WTC11 (cell line): Measurements from ENCODE around the gene COL26A1. TPM values are rescaled to one million over a fixed set of nuclear protein-coding genes. Genes with fewer than 3 reads are reported as not detected.

ENCODE experiments used
- ATAC-seq: fragments of 200-7000 bp; cut with Tn5 transposase; 2 replicates; pipeline ENCODE4 v1.10.0; 2021; ENCODE audit warnings: mild to moderate bottlenecking, moderate library complexity
- CTCF ChIA-PET: fragments of 300-600 bp; sonication (Branson Sonifier 250); formaldehyde crosslinking; loops from one replicate; lab custom pipeline; 2021; ENCODE audit warnings: antibody characterized with exemption; lab: Charles Lee
- POLR2A ChIA-PET: fragments of 350-600 bp; sonication (Branson Sonifier 250); formaldehyde crosslinking; loops from one replicate; lab custom pipeline; 2021; ENCODE audit warnings: antibody characterized with exemption; lab: Charles Lee
- DNase-seq: peaks from one replicate; pipeline ENCODE4 v3.0.0; 2021; ENCODE audit warnings: low spot score
- H3K27ac Mint-ChIP-seq: 2 replicates; pipeline ENCODE4 v1.8.0; 2021; ENCODE audit warnings: mixed read lengths
- H3K27me3 Mint-ChIP-seq: 2 replicates; pipeline ENCODE4 v1.8.0; 2021; ENCODE audit warnings: low read depth, mild to moderate bottlenecking, moderate library complexity, mixed read lengths
- H3K36me3 Mint-ChIP-seq: 2 replicates; pipeline ENCODE4 v1.8.0; 2021; ENCODE audit warnings: mixed read lengths
- H3K4me1 Mint-ChIP-seq: 2 replicates; pipeline ENCODE4 v1.8.0; 2022; ENCODE audit warnings: mixed read lengths
- H3K4me3 Mint-ChIP-seq: 2 replicates; pipeline ENCODE4 v1.8.0; 2021; ENCODE audit warnings: mild to moderate bottlenecking, moderate library complexity, mixed read lengths
- H3K9me3 Mint-ChIP-seq: 2 replicates; pipeline ENCODE4 v1.8.0; 2021; ENCODE audit warnings: mixed read lengths
- CREM ChIP-seq: sonication (generic); formaldehyde crosslinking; IDR thresholded peaks from 2 replicates; pipeline ENCODE4 v1.8.1; 2022; ENCODE audit warnings: mild to moderate bottlenecking, missing genetic modification reagents, moderate library complexity
- E2F1 ChIP-seq: sonication (generic); formaldehyde crosslinking; IDR thresholded peaks from 2 replicates; pipeline ENCODE4 v1.8.0; 2022; ENCODE audit warnings: mild to moderate bottlenecking, missing genetic modification reagents
- ERG ChIP-seq: fragments of 250-450 bp; sonication (Bioruptor Pico); IDR thresholded peaks from 2 replicates; pipeline ENCODE4 v1.8.0; 2021; ENCODE audit warnings: mild to moderate bottlenecking
- FOXP4 ChIP-seq: sonication (generic); formaldehyde crosslinking; IDR thresholded peaks from 2 replicates; pipeline ENCODE4 v1.8.0; 2022; ENCODE audit warnings: mild to moderate bottlenecking, missing genetic modification reagents
- MYBL2 ChIP-seq: sonication (generic); formaldehyde crosslinking; IDR thresholded peaks from 2 replicates; pipeline ENCODE4 v1.8.1; 2023; ENCODE audit warnings: mild to moderate bottlenecking, moderate library complexity, missing genetic modification reagents
- NFE2L1 ChIP-seq: sonication (generic); formaldehyde crosslinking; IDR thresholded peaks from 2 replicates; pipeline ENCODE4 v1.8.1; 2023; ENCODE audit warnings: missing genetic modification reagents
- NR2C2 ChIP-seq: sonication (generic); formaldehyde crosslinking; IDR thresholded peaks from 2 replicates; pipeline ENCODE4 v1.8.0; 2022; ENCODE audit warnings: mild to moderate bottlenecking, missing genetic modification reagents
- STAT6 ChIP-seq: sonication (generic); formaldehyde crosslinking; conservative IDR thresholded peaks from 2 replicates; pipeline ENCODE4 v1.8.1; 2023; ENCODE audit warnings: mild to moderate bottlenecking, low read depth, missing genetic modification reagents, moderate library complexity
- TCF7 ChIP-seq: sonication (generic); formaldehyde crosslinking; IDR thresholded peaks from 2 replicates; pipeline ENCODE4 v1.8.0; 2022; ENCODE audit warnings: mild to moderate bottlenecking, low read depth, missing genetic modification reagents, moderate library complexity
- USF2 ChIP-seq: sonication (generic); formaldehyde crosslinking; IDR thresholded peaks from 2 replicates; pipeline ENCODE4 v1.8.1; 2023; ENCODE audit warnings: mild to moderate bottlenecking, missing genetic modification reagents, moderate library complexity
- ZMAT4 ChIP-seq: fragments of 250-450 bp; sonication (Bioruptor Pico); IDR thresholded peaks from 2 replicates; pipeline ENCODE4 v1.9.0; 2021; ENCODE audit warnings: mild to moderate bottlenecking
- ZNF512 ChIP-seq: sonication (generic); formaldehyde crosslinking; IDR thresholded peaks from 2 replicates; pipeline ENCODE4 v1.8.1; 2022; ENCODE audit warnings: missing genetic modification reagents, borderline replicate concordance
- total RNA-seq: library from RNA; stranded (reverse); gene quantifications from 3 replicates; pipeline ENCODE4 v1.2.3, GENCODE V29; 2021

Gene COL26A1
- total RNA-seq, 1 experiment from 2014 or later, result 64.4 TPM

GRCh38 chr7:101589052-101589451 lies 226.4 kb downstream of the COL26A1 start (continued):
- TF ChIP-seq ERG (CRISPR knock-in tag), result no peak
- TF ChIP-seq ZMAT4, result no peak
- TF ChIP-seq USF2 (CRISPR knock-in tag), result no peak
- no peak for TF ChIP-seq CREM (CRISPR knock-in tag)
- no peak for TF ChIP-seq MYBL2 (CRISPR knock-in tag)
- no peak for TF ChIP-seq ZNF512

GRCh38 chr7:101589976-101590662 lies 227.4 kb downstream of the COL26A1 start:
- Mint-ChIP-seq H3K4me3 (no peak overlapping the region), H3K27ac (no peak overlapping the region), H3K36me3 (no peaks in the 10 kb centered on the region), H3K27me3 (peaks cover 16% of the 10 kb centered on the region), H3K9me3 (no peaks in the 10 kb centered on the region), H3K4me1 (no peaks in the 10 kb centered on the region)
- DNase-seq, result no peak
- no peak for ATAC-seq
- POLR2A ChIA-PET, result no interaction called here
- CTCF ChIA-PET, result interaction anchor here (1.6 to 2.1 kb wide), 2 partner anchors 12 to 48 kb away, joined by 3 to 9 read pairs; no protein-coding TSS in a partner anchor
- TF ChIP-seq STAT6 (CRISPR knock-in tag) (no peak), NR2C2 (CRISPR knock-in tag) (no peak), TCF7 (no peak), E2F1 (CRISPR knock-in tag) (no peak), NFE2L1 (no peak), FOXP4 (CRISPR knock-in tag) (no peak)
- TF ChIP-seq, all 79 proteins: peak for 0
